T-helper 9 cell (primary cell): Measurements from ENCODE around the gene HTR3C.
"Not testable (repeated sequence)": the region's sequence is repeated elsewhere in the genome, so short reads cannot be mapped to it uniquely, and the experiment has no call there.

Experiments
- DNase-seq: peaks from one replicate; pipeline ENCODE4 v3.0.0-alpha.2; 2020

HTR3C gene

GRCh38 chr3:184031187-184031792 is 21.6 kb upstream of the HTR3C start, which contains the start of gene HTR3D:
HTR3D (plus strand) TSS chr3:184031742; CDS start chr3:184031742, 0 bp downstream.
- DNase-seq, result no peak

GRCh38 chr3:184037816-184038215 is 15.0 kb upstream of the HTR3C start:
- no peak for DNase-seq

GRCh38 chr3:184038307-184038706 is 14.5 kb upstream of the HTR3C start:
- not testable (repeated sequence) for DNase-seq

- DNase-seq, result no peak
These were observed 13.4 kb upstream of the HTR3C start for GRCh38 chr3:184039414-184039813.

GRCh38 chr3:184040010-184040409 is 12.8 kb upstream of the HTR3C start:
- DNase-seq, result no peak

GRCh38 chr3:184042617-184043016 is 10.2 kb upstream of the HTR3C start:
- no peak for DNase-seq

- no peak for DNase-seq
These were observed 6.9 kb upstream of the HTR3C start for GRCh38 chr3:184045995-184046394.

GRCh38 chr3:184050217-184050847 is 2.5 kb upstream of the HTR3C start:
- DNase-seq, result no peak

GRCh38 chr3:184058029-184058428 is 5.2 kb downstream of the HTR3C start:
- DNase-seq, result no peak

GRCh38 chr3:184059424-184059823 is 6.6 kb downstream of the HTR3C start:
- no peak for DNase-seq

GRCh38 chr3:184062637-184063036 is 9.8 kb downstream of the HTR3C start:
- no peak for DNase-seq

GRCh38 chr3:184066211-184066610 is 13.4 kb downstream of the HTR3C start:
- DNase-seq, result no peak

GRCh38 chr3:184067573-184068055 is 14.8 kb downstream of the HTR3C start:
- no peak for DNase-seq

GRCh38 chr3:184068344-184068743 is 15.5 kb downstream of the HTR3C start:
- DNase-seq, result no peak

GRCh38 chr3:184071142-184071541 is 18.3 kb downstream of the HTR3C start:
- DNase-seq, result not testable (repeated sequence)

- no peak for DNase-seq
These were observed 20.8 kb downstream of the HTR3C start for GRCh38 chr3:184073621-184074020.

- DNase-seq, result no peak
These were observed 23.1 kb downstream of the HTR3C start for GRCh38 chr3:184075901-184076300.

GRCh38 chr3:184077881-184078280 is 25.0 kb downstream of the HTR3C start:
- no peak for DNase-seq

- DNase-seq, result no peak
These were observed 26.0 kb downstream of the HTR3C start for GRCh38 chr3:184078851-184079250.

- DNase-seq, result no peak
These were observed 28.4 kb downstream of the HTR3C start for GRCh38 chr3:184081116-184081830.

- DNase-seq, result no peak
These were observed 29.2 kb downstream of the HTR3C start for GRCh38 chr3:184082034-184082433.

- no peak for DNase-seq
These were observed 29.6 kb downstream of the HTR3C start for GRCh38 chr3:184082465-184082864.

- DNase-seq, result no peak
These were observed 32.6 kb downstream of the HTR3C start for GRCh38 chr3:184085389-184085852.

GRCh38 chr3:184092199-184092598 is 39.4 kb downstream of the HTR3C start:
- no peak for DNase-seq
